H9 (cell line): ENCODE measurements around the gene RIOK3. TPM values are rescaled to one million over a fixed set of nuclear protein-coding genes. Genes with fewer than 3 reads are reported as not detected.

Experiments
- DNase-seq: peaks from one replicate; pipeline ENCODE4 v3.0.0-alpha.2; 2017
- H2AFZ ChIP-seq: one replicate; pipeline ENCODE4 v1.6.1; 2013; ENCODE audit warnings: mild to moderate bottlenecking, low read length, control low read depth, moderate library complexity
- H2AK5ac ChIP-seq: 2 replicates; pipeline ENCODE4 v1.6.1; 2013; ENCODE audit warnings: low read length, control low read depth, mixed read lengths; ENCODE audit not compliant: insufficient read length
- H2BK120ac ChIP-seq: one replicate; pipeline ENCODE4 v1.6.1; 2013; ENCODE audit warnings: low read depth, mild to moderate bottlenecking, low read length, control low read depth, inconsistent platforms; ENCODE audit not compliant: poor library complexity, severe bottlenecking
- H2BK12ac ChIP-seq: 2 replicates; pipeline ENCODE4 v1.6.1; 2013; ENCODE audit warnings: low read length, control low read depth, mixed read lengths, low read depth; ENCODE audit not compliant: insufficient read length
- H2BK15ac ChIP-seq: 2 replicates; pipeline ENCODE4 v1.6.1; 2013; ENCODE audit warnings: low read depth, low read length, control low read depth
- H2BK20ac ChIP-seq: one replicate; pipeline ENCODE4 v1.6.1; 2013; ENCODE audit warnings: low read depth, mild to moderate bottlenecking, low read length, control low read depth, inconsistent platforms; ENCODE audit not compliant: poor library complexity, severe bottlenecking
- H2BK5ac ChIP-seq: 2 replicates; pipeline ENCODE4 v1.6.1; 2013; ENCODE audit warnings: low read length, control low read depth, mixed read lengths; ENCODE audit not compliant: insufficient read length
- H3K14ac ChIP-seq: 2 replicates; pipeline ENCODE4 v1.6.1; 2013; ENCODE audit warnings: low read length, control low read depth; ENCODE audit not compliant: insufficient read depth
- H3K18ac ChIP-seq: 2 replicates; pipeline ENCODE4 v1.6.1; 2013; ENCODE audit warnings: low read depth, mild to moderate bottlenecking, mixed read lengths, low read length, control low read depth; ENCODE audit not compliant: insufficient read length
- H3K23ac ChIP-seq: 2 replicates; pipeline ENCODE4 v1.6.1; 2013; ENCODE audit warnings: low read length, control low read depth, mixed read lengths, low read depth; ENCODE audit not compliant: insufficient read length
- H3K23me2 ChIP-seq: 2 replicates; pipeline ENCODE4 v1.6.1; 2013; ENCODE audit warnings: low read depth, mild to moderate bottlenecking, mixed read lengths, low read length, control low read depth; ENCODE audit not compliant: insufficient read length, poor library complexity, severe bottlenecking
- H3K27ac ChIP-seq: 2 replicates; pipeline ENCODE4 v1.5.1; 2013; ENCODE audit warnings: low read length, control low read depth, mixed read lengths, low read depth; ENCODE audit not compliant: insufficient read length
- H3K27me3 ChIP-seq: 2 replicates; pipeline ENCODE4 v1.6.1; 2013; ENCODE audit warnings: low read length, control low read depth, inconsistent platforms; ENCODE audit not compliant: insufficient read depth
- H3K4ac ChIP-seq: 2 replicates; pipeline ENCODE4 v1.6.1; 2013; ENCODE audit warnings: low read depth, mild to moderate bottlenecking, control low read depth, inconsistent platforms, low read length, moderate library complexity
- H3K4me1 ChIP-seq: 2 replicates; pipeline ENCODE4 v1.6.1; 2013; ENCODE audit warnings: low read length, control low read depth, inconsistent platforms; ENCODE audit not compliant: insufficient read depth
- H3K4me2 ChIP-seq: 2 replicates; pipeline ENCODE4 v1.6.1; 2013; ENCODE audit warnings: low read length, control low read depth, mixed read lengths; ENCODE audit not compliant: insufficient read length, insufficient read depth
- H3K56ac ChIP-seq: 2 replicates; pipeline ENCODE4 v1.6.1; 2013; ENCODE audit warnings: low read depth, mild to moderate bottlenecking, mixed read lengths, low read length, control low read depth; ENCODE audit not compliant: insufficient read length
- H3K79me1 ChIP-seq: 2 replicates; pipeline ENCODE4 v1.6.1; 2013; ENCODE audit warnings: low read depth, mild to moderate bottlenecking, moderate library complexity, low read length, control low read depth, inconsistent platforms; ENCODE audit not compliant: insufficient read depth, poor library complexity, severe bottlenecking
- H3K79me2 ChIP-seq: 2 replicates; pipeline ENCODE4 v1.6.1; 2013; ENCODE audit warnings: low read length, control low read depth, inconsistent platforms; ENCODE audit not compliant: insufficient read depth
- H3K9ac ChIP-seq: 2 replicates; pipeline ENCODE4 v1.6.1; 2013; ENCODE audit warnings: low read length, control low read depth, mixed read lengths; ENCODE audit not compliant: insufficient read length; ENCODE audit errors: extremely low read depth
- H3K9me3 ChIP-seq: one replicate; pipeline ENCODE4 v1.6.1; 2013; ENCODE audit warnings: low read depth, low read length, inconsistent platforms; ENCODE audit not compliant: control insufficient read depth
- H3T11ph ChIP-seq: one replicate; pipeline ENCODE4 v1.6.1; 2013; ENCODE audit warnings: mild to moderate bottlenecking, low read length, control low read depth, inconsistent platforms
- H4K20me1 ChIP-seq: one replicate; pipeline ENCODE4 v1.6.1; 2013; ENCODE audit not compliant: control insufficient read depth, insufficient read length, insufficient read depth
- H4K5ac ChIP-seq: 2 replicates; pipeline ENCODE4 v1.6.1; 2013; ENCODE audit warnings: low read depth, mild to moderate bottlenecking, mixed read lengths, low read length, control low read depth; ENCODE audit not compliant: insufficient read length
- H4K8ac ChIP-seq: replicated peaks from 2 replicates; pipeline ENCODE4 v1.6.1; 2013; ENCODE audit warnings: low read length, control low read depth, mixed read lengths, low read depth; ENCODE audit not compliant: insufficient read length
- H4K91ac ChIP-seq: 2 replicates; pipeline ENCODE4 v1.6.1; 2013; ENCODE audit warnings: low read depth, mild to moderate bottlenecking, moderate library complexity, mixed read lengths, low read length, control low read depth; ENCODE audit not compliant: insufficient read length
- H3K27ac Mint-ChIP-seq, 3 experiments: 2 replicates in 2 of 3; 3 replicates in 1 of 3; pipeline ENCODE4 v1.8.0; 2020 to 2021; ENCODE audit warnings: mixed read lengths in 3 of 3, mild to moderate bottlenecking in 1 of 3, moderate library complexity in 1 of 3
- H3K27me3 Mint-ChIP-seq: 2 replicates; pipeline ENCODE4 v1.8.0; 2021; ENCODE audit warnings: low read depth, mild to moderate bottlenecking, moderate library complexity, mixed read lengths
- H3K36me3 Mint-ChIP-seq, 3 experiments: 2 replicates in 2 of 3; 3 replicates in 1 of 3; pipeline ENCODE4 v1.8.0; 2020 to 2021; ENCODE audit warnings: low read depth in 3 of 3, mixed read lengths in 3 of 3; ENCODE audit not compliant: insufficient read depth in 1 of 3
- H3K4me1 Mint-ChIP-seq, 2 experiments: 2 replicates each; pipeline ENCODE4 v1.8.0; 2020; ENCODE audit warnings: mixed read lengths in 2 of 2
- H3K4me3 Mint-ChIP-seq, 2 experiments: 2 replicates in 1 of 2; 3 replicates in 1 of 2; pipeline ENCODE4 v1.8.0; 2020 to 2021; ENCODE audit warnings: mild to moderate bottlenecking in 2 of 2, mixed read lengths in 2 of 2, moderate library complexity in 1 of 2
- H3K9me3 Mint-ChIP-seq, 2 experiments: 2 replicates in 1 of 2; 3 replicates in 1 of 2; pipeline ENCODE4 v1.8.0; 2020; ENCODE audit warnings: mild to moderate bottlenecking in 2 of 2, mixed read lengths in 2 of 2, moderate library complexity in 1 of 2
- CTCF ChIP-seq: fragments of 200-600 bp; sonication (generic); conservative IDR thresholded peaks from 3 replicates; pipeline ENCODE4 v1.8.0; 2021; ENCODE audit warnings: antibody characterized with exemption, mild to moderate bottlenecking
- WGBS: extraction: QIAGEN DNeasy Blood & Tissue Kit; methylation state at CpG from one replicate; pipeline ENCODE4 v1.1.7; 2013; ENCODE audit warnings: missing lambda C conversion rate, low lambda C conversion rate, mixed read lengths; ENCODE audit not compliant: insufficient read length; ENCODE audit errors: extremely low coverage; 5-methylcytosine and 5-hydroxymethylcytosine counted together
- total RNA-seq: library from RNA; stranded (reverse); gene quantifications from 2 replicates; pipeline ENCODE4 v1.2.1, GENCODE V29; 2021

Gene RIOK3
- total RNA-seq, 1 experiment from 2014 or later = 34.6 TPM

GRCh38 chr18:23451491-23451890, 1.6 kb upstream of the RIOK3 start:
- H3K27me3 ChIP-seq = no peaks in the 10 kb centered on the region
- H3K9me3 ChIP-seq = no peaks in the 10 kb centered on the region
- no peak overlapping the region for H2BK20ac ChIP-seq
- no peak overlapping the region for H2BK5ac ChIP-seq
- H3K23me2 ChIP-seq = peaks cover 3% of the 10 kb centered on the region
- H3K27ac ChIP-seq = no peak overlapping the region
- H3K79me2 ChIP-seq = peaks cover 5% of the 10 kb centered on the region; the same call in 1 of the 2 replicates
- no peak overlapping the region for H3K4me2 ChIP-seq
- H3K14ac ChIP-seq = no peak overlapping the region
- Mint-ChIP-seq H3K36me3 (no peaks in the 10 kb centered on the region), H3K4me3 (no peak overlapping the region), H3K27ac (no peak overlapping the region), H3K27me3 (no peaks in the 10 kb centered on the region), H3K4me1 (peaks cover 15 to 16% of the 10 kb centered on the region in 2 experiments), H3K9me3 (no peaks in the 10 kb centered on the region)
- no peak overlapping the region for H2BK120ac ChIP-seq
- H3K4ac ChIP-seq = no peak overlapping the region
- H4K91ac ChIP-seq = no peak overlapping the region
- H3K56ac ChIP-seq = no peak overlapping the region
- no CpG with 5 or more reads among the region's 6 CpGs for WGBS
- H3K9ac ChIP-seq = no peak overlapping the region
- H2AK5ac ChIP-seq = no peak overlapping the region
- no peak overlapping the region for H3K18ac ChIP-seq
- no peak overlapping the region for H2BK15ac ChIP-seq
- no peaks in the 10 kb centered on the region for H3K4me1 ChIP-seq
- H2BK12ac ChIP-seq = no peak overlapping the region
- no peak overlapping the region for H4K8ac ChIP-seq
- no peak overlapping the region for H3T11ph ChIP-seq
- no peak overlapping the region for H2AFZ ChIP-seq
- TF ChIP-seq CTCF = no peak
- no peaks in the 10 kb centered on the region for H3K79me1 ChIP-seq
- no peak overlapping the region for H4K5ac ChIP-seq
- no peak for DNase-seq
- no peaks in the 10 kb centered on the region for H4K20me1 ChIP-seq
- no peak overlapping the region for H3K23ac ChIP-seq
